BE2C (cell line): Measurements from ENCODE around the gene EPC2.

Source experiments
- DNase-seq: peaks from one replicate; pipeline ENCODE4 v3.0.0-alpha.2; 2020
- H3K27me3 ChIP-seq: fragments of 250-450 bp; sonication (Bioruptor Pico); 2 replicates; pipeline ENCODE4 v1.5.1; 2020; ENCODE audit warnings: mild to moderate bottlenecking
- H3K36me3 ChIP-seq: fragments of 250-450 bp; sonication (Bioruptor Pico); 2 replicates; pipeline ENCODE4 v1.5.1; 2020; ENCODE audit warnings: mild to moderate bottlenecking
- H3K4me1 ChIP-seq: fragments of 250-450 bp; sonication (Bioruptor Pico); 2 replicates; pipeline ENCODE4 v1.5.1; 2020
- H3K4me3 ChIP-seq: 2 replicates; pipeline ENCODE4 v1.5.1; 2011; ENCODE audit warnings: low read depth, low read length
- H3K9me3 ChIP-seq: fragments of 250-450 bp; sonication (Bioruptor Pico); 2 replicates; pipeline ENCODE4 v1.5.1; 2020
- CTCF ChIP-seq: IDR thresholded peaks from 2 replicates; pipeline ENCODE4 v1.5.1; 2012; ENCODE audit warnings: mild to moderate bottlenecking, low read depth, low read length

EPC2 gene

GRCh38 chr2:148819019-148819585 is 174.6 kb downstream of the EPC2 start:
- no peaks in the 10 kb centered on the region for H3K36me3 ChIP-seq
- no peaks in the 10 kb centered on the region for H3K27me3 ChIP-seq
- no peaks in the 10 kb centered on the region for H3K4me1 ChIP-seq
- no peaks in the 10 kb centered on the region for H3K9me3 ChIP-seq
- H3K4me3 ChIP-seq: no peak overlapping the region
- no peak for DNase-seq
- no peak for TF ChIP-seq CTCF

- Histone ChIP-seq H3K36me3 (no peaks in the 10 kb centered on the region), H3K4me1 (no peaks in the 10 kb centered on the region), H3K27me3 (no peaks in the 10 kb centered on the region), H3K9me3 (no peaks in the 10 kb centered on the region), H3K4me3 (no peak overlapping the region)
- no peak for DNase-seq
- no peak for TF ChIP-seq CTCF
These were observed 179.6 kb downstream of the EPC2 start for GRCh38 chr2:148824190-148824589.

- H3K4me1 ChIP-seq: no peaks in the 10 kb centered on the region
- TF ChIP-seq CTCF: no peak
- DNase-seq: no peak
These were observed 182.2 kb downstream of the EPC2 start for GRCh38 chr2:148826791-148827190.

GRCh38 chr2:148828941-148829340 is 184.4 kb downstream of the EPC2 start:
- DNase-seq: no peak
- H3K4me3 ChIP-seq: no peak overlapping the region
- no peaks in the 10 kb centered on the region for H3K9me3 ChIP-seq
- H3K36me3 ChIP-seq: no peaks in the 10 kb centered on the region
- TF ChIP-seq CTCF: no peak
- H3K4me1 ChIP-seq: no peaks in the 10 kb centered on the region
- H3K27me3 ChIP-seq: no peaks in the 10 kb centered on the region

More at GRCh38 chr2:148826791-148827190, 182.2 kb downstream of the EPC2 start:
- Histone ChIP-seq H3K9me3 (no peaks in the 10 kb centered on the region), H3K36me3 (no peaks in the 10 kb centered on the region), H3K4me3 (no peak overlapping the region), H3K27me3 (no peaks in the 10 kb centered on the region)

- Histone ChIP-seq H3K27me3 (no peaks in the 10 kb centered on the region), H3K9me3 (no peaks in the 10 kb centered on the region), H3K4me3 (no peak overlapping the region), H3K36me3 (no peaks in the 10 kb centered on the region), H3K4me1 (no peaks in the 10 kb centered on the region)
- peak; percentile 20; the same call in 1 of the 2 replicates for TF ChIP-seq CTCF
- DNase-seq: no peak
These were observed 185.1 kb downstream of the EPC2 start for GRCh38 chr2:148829618-148830017.

GRCh38 chr2:148832637-148833036 is 188.1 kb downstream of the EPC2 start:
- no peak overlapping the region for H3K4me3 ChIP-seq
- DNase-seq: no peak
- no peaks in the 10 kb centered on the region for H3K4me1 ChIP-seq
- H3K27me3 ChIP-seq: no peaks in the 10 kb centered on the region
- no peak for TF ChIP-seq CTCF
- H3K36me3 ChIP-seq: no peaks in the 10 kb centered on the region
- H3K9me3 ChIP-seq: no peaks in the 10 kb centered on the region
